Mesothelial cell of epicardium (in vitro differentiated cells): ENCODE measurements around the gene MPV17. TPM values are rescaled to one million over a fixed set of nuclear protein-coding genes. Genes with fewer than 3 reads are reported as not detected.

ENCODE experiments used
- DNase-seq, 2 experiments: peaks; one replicate each; pipeline ENCODE4 v3.0.0; 2021; ENCODE audit warnings: low spot score in 2 of 2; ENCODE audit not compliant: unreplicated experiment in 2 of 2
- H3K27ac Mint-ChIP-seq: 2 replicates; pipeline ENCODE4 v1.8.0; 2021; ENCODE audit warnings: mixed read lengths
- H3K27me3 Mint-ChIP-seq: 2 replicates; pipeline ENCODE4 v1.8.0; 2021; ENCODE audit warnings: low read depth, mixed read lengths
- H3K36me3 Mint-ChIP-seq: 2 replicates; pipeline ENCODE4 v1.8.0; 2021; ENCODE audit warnings: mixed read lengths
- H3K4me1 Mint-ChIP-seq: 2 replicates; pipeline ENCODE4 v1.8.0; 2021; ENCODE audit warnings: mixed read lengths
- H3K4me3 Mint-ChIP-seq: 2 replicates; pipeline ENCODE4 v1.8.0; 2021; ENCODE audit warnings: mild to moderate bottlenecking, moderate library complexity, mixed read lengths
- H3K9me3 Mint-ChIP-seq: 2 replicates; pipeline ENCODE4 v1.8.0; 2021; ENCODE audit warnings: mixed read lengths
- CTCF ChIP-seq: fragments of 200-600 bp; sonication (generic); IDR thresholded peaks from one replicate; pipeline ENCODE4 v1.5.0; 2021; ENCODE audit warnings: antibody characterized with exemption; ENCODE audit not compliant: unreplicated experiment
- total RNA-seq: library from RNA; stranded (reverse); gene quantifications from 3 replicates; pipeline ENCODE4 v1.2.1, GENCODE V29; 2021

Gene MPV17
- total RNA-seq, 1 donor from 2014 or later, result 70.0 TPM

DNA sequence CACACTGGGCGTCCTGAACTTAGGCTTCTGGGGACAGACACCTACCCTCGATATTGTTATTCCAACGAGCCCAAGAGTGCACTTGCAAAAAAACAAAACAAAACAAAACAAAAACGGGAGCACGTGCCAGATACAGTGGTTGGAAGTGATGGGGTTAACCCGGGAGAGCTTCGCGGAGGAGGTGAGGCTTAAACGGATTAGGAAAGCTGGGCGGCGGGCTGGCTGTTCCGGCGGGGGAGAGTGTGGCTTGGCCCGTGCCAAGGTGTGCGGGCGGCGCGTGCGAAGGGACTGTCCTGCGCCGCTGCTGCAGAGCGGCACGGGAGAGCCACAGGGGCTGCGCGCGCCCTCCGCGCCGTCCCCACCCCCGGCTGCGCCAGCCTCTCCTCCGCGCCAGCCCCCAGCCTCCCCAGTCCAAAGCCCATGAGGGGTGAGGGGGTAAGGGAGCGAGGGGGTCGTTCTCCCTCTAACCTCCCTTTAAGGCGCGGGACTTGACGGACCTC is 58.6 kb downstream of the MPV17 start:
- no peak for TF ChIP-seq CTCF
- H3K4me3 Mint-ChIP-seq, result peak overlapping the region; percentile 77
- no peaks in the 10 kb centered on the region for H3K36me3 Mint-ChIP-seq
- H3K27me3 Mint-ChIP-seq, result peaks cover 26% of the 10 kb centered on the region
- no peaks in the 10 kb centered on the region for H3K9me3 Mint-ChIP-seq
- H3K27ac Mint-ChIP-seq, result no peak overlapping the region
- peaks cover 22% of the 10 kb centered on the region for H3K4me1 Mint-ChIP-seq
- DNase-seq, result no peak

GRCh38 chr2:27263287-27264252 is 59.3 kb downstream of the MPV17 start:
- H3K27me3 Mint-ChIP-seq, result peaks cover 32% of the 10 kb centered on the region
- peak overlapping the region; percentile 77 for H3K4me3 Mint-ChIP-seq
- no peaks in the 10 kb centered on the region for H3K9me3 Mint-ChIP-seq
- peaks cover 22% of the 10 kb centered on the region for H3K4me1 Mint-ChIP-seq
- H3K36me3 Mint-ChIP-seq, result no peaks in the 10 kb centered on the region
- TF ChIP-seq CTCF, result no peak
- DNase-seq, result no peak
- H3K27ac Mint-ChIP-seq, result no peak overlapping the region

GRCh38 chr2:27262379-27263286 is 60.3 kb downstream of the MPV17 start, which contains the start of gene SLC30A3:
SLC30A3 (minus strand) TSS chr2:27263047; CDS start chr2:27262906, 141 bp downstream.
- peak; percentile 46 to 61 for DNase-seq
- Mint-ChIP-seq H3K4me1 (peaks cover 22% of the 10 kb centered on the region), H3K9me3 (no peaks in the 10 kb centered on the region), H3K4me3 (peak within 1 kb of the TSS; percentile 77), H3K36me3 (no peaks in the 10 kb centered on the region), H3K27ac (no peak within 1 kb of the TSS), H3K27me3 (peaks cover 40% of the 10 kb centered on the region)
- no peak for TF ChIP-seq CTCF

- H3K9me3 Mint-ChIP-seq, result no peaks in the 10 kb centered on the region
- TF ChIP-seq CTCF, result no peak
- H3K27ac Mint-ChIP-seq, result no peak overlapping the region
- no peak for DNase-seq
- peaks cover 22% of the 10 kb centered on the region for H3K4me1 Mint-ChIP-seq
- H3K4me3 Mint-ChIP-seq, result peak overlapping the region; percentile 33
- H3K27me3 Mint-ChIP-seq, result peaks cover 47% of the 10 kb centered on the region
- H3K36me3 Mint-ChIP-seq, result no peaks in the 10 kb centered on the region
Observed at GRCh38 chr2:27261926-27262298, 61.0 kb downstream of the MPV17 start.

DNA sequence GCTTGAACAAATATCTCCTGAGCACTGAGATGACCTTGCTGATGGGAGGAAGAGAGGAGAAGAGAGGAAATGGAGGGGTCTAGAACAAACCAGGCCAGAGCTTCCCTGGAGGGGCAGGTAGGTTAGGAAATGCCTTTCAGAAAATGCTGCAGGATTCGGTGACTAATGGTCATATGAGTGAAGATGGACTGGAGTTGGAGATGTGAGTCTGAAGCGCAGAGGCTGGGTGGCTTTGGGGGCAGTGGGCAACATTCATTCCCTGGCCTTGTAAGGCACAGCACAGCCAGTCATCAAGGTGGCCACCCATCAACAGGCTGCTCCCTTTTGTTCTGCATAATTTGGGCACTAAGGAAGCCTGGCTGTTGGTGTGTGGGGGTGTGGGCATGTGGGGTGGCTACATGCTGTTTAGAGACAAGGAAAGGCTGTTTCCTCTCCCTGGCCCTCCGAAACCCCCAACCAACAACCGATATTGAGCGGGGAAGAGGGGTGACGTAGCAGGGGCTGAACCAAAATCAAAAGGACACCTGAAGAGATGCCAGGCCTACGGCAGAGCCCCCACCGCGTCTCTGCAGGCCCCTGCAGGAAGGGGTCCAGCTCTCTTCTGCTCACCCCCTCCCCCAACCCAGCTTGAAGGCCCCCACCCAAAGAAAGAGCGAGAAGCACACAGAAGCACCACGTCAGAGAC is 61.5 kb downstream of the MPV17 start:
- no peaks in the 10 kb centered on the region for H3K9me3 Mint-ChIP-seq
- peaks cover 22% of the 10 kb centered on the region for H3K4me1 Mint-ChIP-seq
- H3K27ac Mint-ChIP-seq, result no peak overlapping the region
- H3K36me3 Mint-ChIP-seq, result no peaks in the 10 kb centered on the region
- peaks cover 53% of the 10 kb centered on the region for H3K27me3 Mint-ChIP-seq
- DNase-seq, result no peak
- H3K4me3 Mint-ChIP-seq, result peak overlapping the region; percentile 33
- TF ChIP-seq CTCF, result no peak
